HK-2 (cell line): ENCODE data around the gene NQO2.
"Not testable (repeated sequence)": the region's sequence is repeated elsewhere in the genome, so short reads cannot be mapped to it uniquely, and the experiment has no call there.

Experiments used
- DNase-seq: peaks from one replicate; pipeline ENCODE4 v3.0.0-alpha.2; 2018; ENCODE audit not compliant: unreplicated experiment

Gene NQO2

DNA sequence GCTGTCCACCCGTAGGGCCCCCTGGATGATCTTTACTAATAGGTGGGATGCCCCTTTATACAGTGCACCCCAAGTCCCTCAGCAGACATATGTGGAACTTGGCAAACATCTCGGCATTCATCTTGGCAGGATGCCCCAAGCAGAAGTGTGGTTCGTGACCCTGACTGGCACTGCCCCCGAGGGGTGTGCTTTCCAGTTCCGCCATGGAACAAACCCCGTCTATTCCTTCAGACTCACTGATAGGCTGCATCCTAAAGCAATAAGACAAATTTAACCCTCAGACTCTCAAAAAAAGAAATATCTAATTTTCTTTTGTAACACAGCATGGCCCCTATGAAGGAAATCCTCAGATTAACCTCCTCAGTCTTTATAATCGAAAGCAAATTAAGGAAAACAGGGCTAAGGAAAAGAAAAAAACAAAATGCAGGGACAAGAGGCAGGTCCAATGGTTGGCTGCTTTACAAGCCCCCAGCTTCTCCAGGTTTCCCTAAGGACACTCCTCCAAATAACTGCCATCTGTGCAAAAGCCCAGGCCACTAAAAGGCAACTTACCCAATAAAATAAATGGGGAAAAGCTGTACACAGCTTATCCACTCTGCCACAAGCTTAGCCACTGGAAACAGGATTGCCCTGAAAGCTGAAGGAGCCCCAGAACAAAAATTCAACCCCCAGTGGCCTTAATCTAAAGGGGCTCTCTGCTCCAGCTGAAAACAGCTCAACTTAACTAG lies 38.1 kb downstream of the NQO2 start:
- DNase-seq = no peak

DNA sequence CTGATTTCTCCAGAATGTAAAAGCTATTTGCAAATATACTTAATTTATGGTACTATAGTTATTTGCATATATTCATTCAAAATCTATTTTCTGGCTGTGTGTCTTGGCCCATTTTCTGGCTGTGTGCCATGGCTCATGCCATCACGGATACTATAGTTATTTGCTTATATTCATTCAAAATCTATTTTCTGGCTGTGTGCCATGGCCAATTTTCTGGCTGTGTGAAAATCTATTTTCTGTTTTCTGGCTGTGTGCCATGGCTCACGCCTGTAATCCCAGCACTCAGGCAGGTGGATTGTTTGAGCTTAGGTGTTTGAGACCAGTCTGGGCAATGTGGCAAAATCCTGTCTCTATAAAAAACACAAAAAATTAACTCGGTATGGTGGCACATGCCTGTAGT lies 39.7 kb downstream of the NQO2 start:
- no peak for DNase-seq

- DNase-seq = no peak
Observed at GRCh38 chr6:3041147-3041546, 41.5 kb downstream of the NQO2 start.

DNA sequence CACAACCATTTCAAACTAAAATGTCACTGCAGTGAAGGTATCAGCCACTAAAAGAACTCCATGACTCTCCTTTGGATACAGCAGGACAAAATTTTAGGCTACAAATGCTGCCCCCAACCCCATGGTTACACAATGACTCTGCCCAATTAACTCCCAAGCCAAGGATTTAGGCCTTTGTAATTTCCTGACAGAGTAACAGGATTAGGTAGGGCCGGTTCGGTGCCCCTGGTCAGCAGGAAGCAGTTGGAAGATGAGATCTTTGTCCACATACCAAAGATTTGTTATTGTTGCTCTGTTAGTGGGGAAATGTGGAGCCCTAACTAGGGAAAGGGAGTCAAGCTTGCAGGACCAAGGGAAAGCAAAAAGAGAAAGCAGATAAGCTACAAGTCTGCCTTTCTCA lies 41.9 kb downstream of the NQO2 start:
- no peak for DNase-seq

DNA sequence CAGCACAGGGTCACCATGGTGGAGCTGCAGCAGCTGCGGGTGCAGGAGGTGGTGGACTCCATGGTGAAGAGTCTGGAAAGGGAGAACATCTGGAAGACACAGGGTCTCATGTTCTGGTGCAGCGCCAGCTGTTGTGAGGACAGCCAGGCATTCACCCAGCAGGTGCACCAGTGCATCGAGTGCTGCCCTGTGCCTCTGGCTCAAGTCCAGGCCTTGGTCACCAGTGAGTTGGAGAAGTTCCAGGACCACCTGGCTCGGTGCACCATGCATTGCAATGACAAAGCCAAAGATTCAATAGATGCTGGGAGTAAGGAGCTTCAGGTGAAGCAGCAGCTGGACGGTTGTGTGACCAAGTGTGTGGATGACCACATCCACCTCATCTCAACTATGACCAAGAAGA lies 45.7 kb downstream of the NQO2 start:
- no peak for DNase-seq

DNA sequence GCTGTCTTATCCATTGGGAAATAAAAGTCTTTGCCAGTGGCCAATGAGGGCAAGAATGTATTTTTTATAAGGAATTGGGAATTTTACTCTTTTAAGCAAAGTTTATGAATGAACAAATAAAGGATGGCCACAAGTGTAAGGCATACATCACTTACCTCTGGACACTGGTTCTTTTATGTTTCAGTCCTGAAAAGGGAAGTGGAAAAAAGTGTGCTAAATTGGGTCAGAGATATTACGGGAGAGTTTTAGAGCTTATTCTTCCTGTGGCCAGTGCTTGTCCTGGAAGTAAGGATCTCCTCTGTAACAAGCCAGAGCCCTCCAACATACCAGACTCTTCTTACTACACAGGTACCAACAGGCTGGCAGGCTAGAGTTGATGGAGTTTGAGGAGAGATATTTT lies 46.1 kb downstream of the NQO2 start:
- DNase-seq = no peak

DNA sequence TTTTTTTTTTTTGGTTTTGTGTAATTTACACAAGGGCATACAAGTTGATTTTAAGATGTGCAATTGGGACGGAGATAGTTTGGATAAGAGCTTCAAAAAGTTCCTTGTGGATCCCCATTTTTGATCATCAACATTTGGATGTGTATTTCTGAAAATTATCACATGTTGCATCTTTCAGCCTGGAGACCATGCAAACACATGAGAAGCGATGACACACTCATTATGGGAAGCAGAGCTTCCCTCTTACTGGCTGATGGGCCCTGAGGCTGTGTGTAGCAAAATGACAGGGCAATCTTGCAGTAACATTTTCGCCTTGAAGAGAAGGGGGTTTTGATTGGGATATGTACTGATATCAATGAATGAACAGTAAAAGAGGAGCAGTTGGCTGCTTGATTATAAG lies 46.6 kb downstream of the NQO2 start:
- no peak for DNase-seq

- not testable (repeated sequence) for DNase-seq
Observed at GRCh38 chr6:3048009-3048408, 48.3 kb downstream of the NQO2 start.

- no peak for DNase-seq
Observed at GRCh38 chr6:3052481-3053230, 53.0 kb downstream of the NQO2 start.

DNA sequence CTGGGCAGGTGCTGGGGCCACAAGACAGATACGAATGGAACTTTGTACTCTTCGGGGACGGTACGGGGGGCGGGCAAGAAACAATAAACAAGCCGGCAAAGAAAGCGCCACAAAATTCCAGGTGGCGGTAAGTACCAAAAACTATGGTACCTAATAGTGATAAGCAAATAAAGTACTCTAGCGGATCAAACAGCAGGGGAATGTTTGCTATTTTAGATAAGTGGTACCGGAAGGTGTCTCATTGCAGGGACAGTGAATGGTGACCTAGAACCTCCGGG lies 53.5 kb downstream of the NQO2 start:
- DNase-seq = no peak

GRCh38 chr6:3054229-3055157 lies 54.8 kb downstream of the NQO2 start:
- not testable (repeated sequence) for DNase-seq

DNA sequence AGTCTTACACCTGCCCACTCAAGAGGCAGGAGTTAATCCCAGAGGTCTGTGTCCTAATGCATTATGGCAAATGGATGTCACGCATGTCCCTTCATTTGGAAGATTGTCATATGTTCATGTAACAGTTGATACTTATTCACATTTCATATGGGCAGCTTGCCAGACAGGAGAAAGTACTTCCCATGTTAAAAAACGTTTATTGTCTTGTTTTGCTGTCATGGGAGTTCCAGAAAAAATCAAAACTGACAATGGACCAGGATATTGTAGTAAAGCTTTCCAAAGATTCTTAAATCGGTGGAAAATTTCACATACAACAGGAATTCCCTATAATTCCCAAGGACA lies 55.4 kb downstream of the NQO2 start:
- not testable (repeated sequence) for DNase-seq

DNA sequence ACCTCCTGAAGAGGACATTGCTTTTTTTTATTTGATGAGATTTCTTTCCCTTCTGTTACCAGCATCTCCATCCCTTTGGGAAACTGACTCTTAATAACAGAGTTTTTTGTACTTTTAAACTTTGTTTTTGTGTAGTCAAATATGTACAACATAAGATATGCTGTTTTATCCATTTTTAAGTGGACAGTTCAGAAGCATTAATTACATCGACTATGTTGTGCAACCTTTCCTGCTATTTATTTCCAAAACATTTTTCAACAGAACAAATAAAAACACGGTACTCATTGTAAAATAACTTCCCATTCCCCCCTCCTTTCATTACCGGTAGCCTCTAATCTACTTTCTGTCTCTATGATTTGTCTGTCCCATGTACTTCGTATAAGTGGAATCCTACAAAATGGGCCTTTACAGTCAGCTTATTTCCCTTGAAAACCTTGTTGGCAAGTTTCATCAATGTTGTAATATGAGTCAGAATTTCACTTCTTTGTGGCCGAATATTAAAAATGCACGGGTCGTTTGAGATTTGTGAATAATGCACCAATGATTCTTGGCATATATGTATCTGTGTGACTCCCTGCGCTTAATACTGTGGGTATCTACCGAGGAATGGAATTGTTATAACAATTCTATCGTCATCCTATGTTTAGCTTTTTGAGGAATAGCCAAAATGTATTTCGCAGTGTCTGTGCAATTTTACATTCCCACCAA lies 57.5 kb downstream of the NQO2 start:
- no peak for DNase-seq

- DNase-seq = no peak
Observed at GRCh38 chr6:3058957-3059356, 59.3 kb downstream of the NQO2 start.

DNA sequence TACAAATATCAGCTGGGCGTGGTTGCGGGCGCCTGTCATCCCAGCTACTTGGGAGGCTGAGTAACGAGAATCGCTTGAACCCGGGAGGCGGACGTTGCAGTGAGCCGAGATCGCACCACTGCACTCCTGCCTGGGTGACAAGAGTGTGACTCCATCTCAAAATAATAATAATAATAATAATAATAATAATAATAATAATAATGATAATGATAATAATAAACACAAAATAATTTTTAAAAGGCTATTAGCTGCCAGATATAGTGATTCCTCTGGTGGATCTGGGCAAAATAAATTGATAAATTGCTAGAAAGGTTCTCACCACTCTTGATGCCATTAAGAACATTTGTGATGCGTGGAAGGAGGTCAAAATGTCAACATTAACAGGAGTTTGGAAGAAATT lies 60.4 kb downstream of the NQO2 start:
- not testable (repeated sequence) for DNase-seq

- DNase-seq = no peak
Observed at GRCh38 chr6:3061501-3061941, 61.8 kb downstream of the NQO2 start.

- DNase-seq = not testable (repeated sequence)
Observed at GRCh38 chr6:3063340-3063732, 63.6 kb downstream of the NQO2 start.

- peak; percentile 93 for DNase-seq
Observed at GRCh38 chr6:3063733-3064700, 64.3 kb downstream of the NQO2 start.

DNA sequence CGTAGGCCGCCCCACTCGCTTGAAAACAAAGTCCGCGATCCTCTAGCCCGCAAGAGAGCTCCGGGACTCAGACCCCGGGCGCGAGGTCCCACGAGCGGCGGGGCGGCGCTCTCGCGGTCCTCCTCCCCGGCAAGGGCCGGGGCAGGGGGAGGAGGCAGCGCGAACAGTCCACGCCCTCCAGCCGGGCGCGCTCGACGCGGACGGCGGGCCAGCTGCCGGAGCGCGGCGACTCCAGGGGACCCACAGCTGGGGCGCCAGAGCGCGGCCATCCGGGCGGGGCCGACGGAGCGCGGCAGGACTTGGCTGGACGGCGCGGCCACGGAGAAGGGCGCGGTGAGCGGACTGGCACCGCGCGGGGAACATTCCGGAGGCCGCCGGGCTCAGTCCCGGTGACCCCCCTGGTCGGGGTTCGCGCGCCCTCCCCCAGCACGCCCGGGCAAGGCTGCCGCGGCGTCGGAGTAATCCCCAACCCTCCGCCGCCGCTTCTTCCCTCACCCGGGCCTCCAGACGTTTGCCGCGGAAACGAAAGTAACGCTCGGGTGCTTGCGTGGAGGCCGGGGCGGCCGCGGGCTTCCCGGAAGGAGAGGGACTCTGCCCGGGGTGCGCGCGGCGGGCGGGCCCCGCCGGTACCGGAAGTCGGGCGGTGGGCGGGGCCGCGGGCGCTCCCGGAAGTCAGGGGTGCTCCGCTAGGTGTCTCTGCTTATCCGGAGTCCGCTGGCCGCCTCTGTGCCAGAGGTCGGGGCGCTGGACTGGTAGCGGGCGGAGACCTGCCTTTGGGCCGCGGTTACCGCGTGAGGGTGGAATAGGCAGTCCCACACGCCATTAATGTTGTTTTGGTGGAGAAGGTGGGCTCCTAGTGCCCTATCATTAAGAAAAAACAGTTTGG lies 68.9 kb downstream of the NQO2 start, which contains the start of gene RIPK1:
Gene RIPK1, plus strand, starts transcription at position 166 of the 886 bp plus-strand sequence. CDS start 8,330 bp downstream, outside the sequence.
- peak; percentile 92 for DNase-seq
